Mucosa of descending colon (tissue), 3 donors: Measurements from ENCODE around the gene UPP1. TPM values are rescaled to one million over a fixed set of nuclear protein-coding genes. Genes with fewer than 3 reads are reported as not detected.

Experiments
- ATAC-seq: fragments of 200-7000 bp; cut with Tn5 transposase; one replicate; pipeline ENCODE4 v1.9.1; 2020; ENCODE audit warnings: mild to moderate bottlenecking, moderate library complexity
- DNase-seq, 3 donors: peaks; one replicate each; pipeline ENCODE4 v3.0.0-alpha.2; 2020
- H3K36me3 ChIP-seq: fragments of 200-600 bp; one replicate; pipeline ENCODE4 v1.8.0; 2021; ENCODE audit warnings: low read depth, mild to moderate bottlenecking
- H3K4me1 ChIP-seq: fragments of 200-600 bp; one replicate; pipeline ENCODE4 v1.8.0; 2021; ENCODE audit warnings: low read depth, mild to moderate bottlenecking
- H3K4me3 ChIP-seq: fragments of 200-600 bp; one replicate; pipeline ENCODE4 v1.8.0; 2021; ENCODE audit warnings: mild to moderate bottlenecking
- H3K9me3 ChIP-seq: fragments of 200-600 bp; one replicate; pipeline ENCODE4 v1.8.0; 2021; ENCODE audit warnings: mild to moderate bottlenecking
- CTCF ChIP-seq: fragments of 200-600 bp; IDR thresholded peaks from one replicate; pipeline ENCODE4 v1.8.0; 2022; ENCODE audit warnings: antibody characterized with exemption, mild to moderate bottlenecking
- intact Hi-C, 2 donors: fragments of 100-400 bp; cut with DNase I in 1 of 2; cut with micrococcal nuclease in 1 of 2; formaldehyde crosslinking; loops; one replicate each; pipeline versions ENCODE4 v1.11.0 to v1.11.1; 2022; cut with DNase I, micrococcal nuclease
- long read RNA-seq, 2 donors: library from polyadenylated mRNA; unstranded; transcript quantifications; one replicate each; pipeline ENCODE4 v2.0.0, GENCODE V29; 2019 to 2021
- total RNA-seq, 3 donors: library from RNA; stranded (reverse); fragmentation: NEBNext Ultra II Directional in 2 of 3; extraction: Animal tissue kit (Norgen Biotek cat#: 25700) in 2 of 3; gene quantifications; one replicate each; pipeline versions ENCODE4 v1.2.1 to v1.2.4, GENCODE V29; 2021 to 2023
- donor health status: DM: no; HTN: no; CAD: no; lungs with moderate emphysema.
- donor health status: DM: no; HTN: no; CAD: no.
- donor health status: DM: no; HTN: yes; CAD: no.

Gene UPP1
- total RNA-seq, result 10 to 100 TPM; 30.7 to 63.6 (median 51.0) TPM
- long read RNA-seq, donor 1, transcript UPP1-202 (6 exons, 955 nt), result major isoform, 5 of 22 reads
- long read RNA-seq, donor 1, partial matches to known transcripts, result 6 of 22 reads
- long read RNA-seq, donor 1, other reads (novel, unspliced or antisense), result 5 of 22 reads
- long read RNA-seq, donor 2, transcript UPP1-203 (9 exons, 1,375 nt), result major isoform, 16 of 38 reads
- long read RNA-seq, donor 2, transcript UPP1-202 (6 exons, 955 nt), result minor isoform, 8 of 38 reads
- long read RNA-seq, donor 2, transcript UPP1-212 (3 exons, 2,782 nt), result minor isoform, 6 of 38 reads
- long read RNA-seq, donor 2, partial matches to known transcripts, result 7 of 38 reads
- long read RNA-seq, donor 2, other reads (novel, unspliced or antisense), result 1 of 38 reads

- DNase-seq (peak; percentile 95 to 99 (median 96)), ATAC-seq (peak; percentile 87)
- intact Hi-C loops, result no loop called here
- no peak for TF ChIP-seq CTCF
- Histone ChIP-seq H3K36me3 (no peaks in the 10 kb centered on the region), H3K9me3 (no peaks in the 10 kb centered on the region), H3K4me3 (peak within 1 kb of the TSS; percentile 59), H3K4me1 (peaks cover 36% of the 10 kb centered on the region)
These were observed at the start of gene UPP1 for GRCh38 chr7:48089046-48090003. Gene UPP1, plus strand, starts transcription at chr7:48089265. Its CDS starts 5,519 bp downstream, at chr7:48094784.

- no peak for DNase-seq
- Histone ChIP-seq H3K9me3 (no peaks in the 10 kb centered on the region), H3K36me3 (no peaks in the 10 kb centered on the region), H3K4me3 (no peak overlapping the region), H3K4me1 (peaks cover 2% of the 10 kb centered on the region)
- ATAC-seq, result no peak
- intact Hi-C loops, result no loop called here
- no peak for TF ChIP-seq CTCF
These were observed 48.0 kb upstream of the UPP1 start for GRCh38 chr7:48040944-48041652.

GRCh38 chr7:48041653-48041970 is 47.5 kb upstream of the UPP1 start:
- Histone ChIP-seq H3K4me1 (no peaks in the 10 kb centered on the region), H3K36me3 (no peaks in the 10 kb centered on the region), H3K9me3 (no peaks in the 10 kb centered on the region), H3K4me3 (no peak overlapping the region)
- DNase-seq, result no peak
- no peak for TF ChIP-seq CTCF
- no peak for ATAC-seq
- intact Hi-C loops, result no loop called here

- H3K4me1 ChIP-seq, result no peaks in the 10 kb centered on the region
- no peak for TF ChIP-seq CTCF
- H3K36me3 ChIP-seq, result no peaks in the 10 kb centered on the region
- intact Hi-C loops, result no loop called here
- DNase-seq (no peak), ATAC-seq (no peak)
- no peak overlapping the region for H3K4me3 ChIP-seq
- H3K9me3 ChIP-seq, result no peaks in the 10 kb centered on the region
These were observed 46.8 kb upstream of the UPP1 start for GRCh38 chr7:48042216-48042615.

- Histone ChIP-seq H3K9me3 (no peaks in the 10 kb centered on the region), H3K4me3 (no peak overlapping the region), H3K36me3 (no peaks in the 10 kb centered on the region), H3K4me1 (no peaks in the 10 kb centered on the region)
- DNase-seq, result no peak
- intact Hi-C loops, result no loop called here
- TF ChIP-seq CTCF, result no peak
- ATAC-seq, result no peak
These were observed 46.4 kb upstream of the UPP1 start for GRCh38 chr7:48042636-48043035.
